HepG2 (cell line): ENCODE results near the gene CENPL. TPM values are rescaled to one million over a fixed set of nuclear protein-coding genes. Genes with fewer than 3 reads are reported as not detected.

Source experiments
- HDAC1 ChIP-seq: sonication (generic); formaldehyde crosslinking; IDR thresholded peaks from 2 replicates; pipeline ENCODE4 v1.5.1; 2020; ENCODE audit warnings: mild to moderate bottlenecking, missing genetic modification reagents
- ONECUT2 ChIP-seq: sonication (generic); formaldehyde crosslinking; IDR thresholded peaks from 2 replicates; pipeline ENCODE4 v1.4.0; 2020; ENCODE audit warnings: missing genetic modification reagents
- RBAK ChIP-seq: sonication (generic); formaldehyde crosslinking; IDR thresholded peaks from 2 replicates; pipeline ENCODE4 v1.5.1; 2020; ENCODE audit warnings: mild to moderate bottlenecking, missing genetic modification reagents
- SALL1 ChIP-seq: sonication (generic); formaldehyde crosslinking; IDR thresholded peaks from 2 replicates; pipeline ENCODE4 v1.8.0; 2022; ENCODE audit warnings: mild to moderate bottlenecking, missing genetic modification reagents
- ZNF253 ChIP-seq: sonication (generic); formaldehyde crosslinking; IDR thresholded peaks from 2 replicates; pipeline ENCODE4 v1.8.0; 2022; ENCODE audit warnings: mild to moderate bottlenecking, missing genetic modification reagents, borderline replicate concordance
- ZNF382 ChIP-seq: sonication (generic); formaldehyde crosslinking; IDR thresholded peaks from 2 replicates; pipeline ENCODE4 v1.5.0; 2020; ENCODE audit warnings: missing genetic modification reagents, mild to moderate bottlenecking, borderline replicate concordance
- ZNF556 ChIP-seq: sonication (generic); formaldehyde crosslinking; IDR thresholded peaks from 2 replicates; pipeline ENCODE4 v1.4.0; 2020; ENCODE audit warnings: mild to moderate bottlenecking, missing genetic modification reagents, borderline replicate concordance
- ZNF644 ChIP-seq: IDR thresholded peaks from 2 replicates; pipeline ENCODE4 v1.6.1; 2016; ENCODE audit warnings: low read depth
- ZNF672 ChIP-seq: sonication (generic); formaldehyde crosslinking; IDR thresholded peaks from 2 replicates; pipeline ENCODE4 v1.8.1; 2022; ENCODE audit warnings: missing genetic modification reagents
- polyA plus RNA-seq, 8 experiments: library from polyadenylated mRNA; depleted of rRNA in 3 of 8; stranded (reverse) in 7 of 8; unstranded in 1 of 8; fragments of >200 nt; fragmentation: Illumina TruSeq in 4 of 8; extraction: Trizol in 4 of 8; gene quantifications; 2 replicates each; pipeline versions ENCODE4 v1.2.1 to v1.2.3, GENCODE V29; 2011 to 2016; ENCODE audit warnings: low read depth in 4 of 8, missing spikeins in 1 of 8, mixed read lengths in 1 of 8; ENCODE audit not compliant: insufficient read depth in 1 of 8
- total RNA-seq, 5 experiments: library from RNA; depleted of rRNA; stranded (reverse); fragments of >200 nt; fragmentation: Illumina TruSeq; extraction: Trizol; gene quantifications; 2 replicates each; pipeline ENCODE4 v1.2.3, GENCODE V29; 2016; ENCODE audit warnings: low read depth in 1 of 5
- TF ChIP-seq, protein P1 (sequence below): sonication (generic); formaldehyde crosslinking; IDR thresholded peaks from 2 replicates; pipeline ENCODE4 v1.5.1; 2020; ENCODE audit warnings: missing genetic modification reagents, mild to moderate bottlenecking, borderline replicate concordance
- TF ChIP-seq, protein P2 (sequence below), 2 experiments: sonication (generic) in 1 of 2; formaldehyde crosslinking in 1 of 2; IDR thresholded peaks; 2 replicates each; pipeline versions ENCODE4 v1.5.1 to v1.6.1; 2011 to 2020; ENCODE audit warnings: borderline replicate concordance in 1 of 2, low read depth in 1 of 2, low read length in 1 of 2, mild to moderate bottlenecking in 1 of 2, missing genetic modification reagents in 1 of 2, moderate library complexity in 1 of 2
- TF ChIP-seq, protein P3 (sequence below): sonication (generic); formaldehyde crosslinking; IDR thresholded peaks from 2 replicates; pipeline ENCODE4 v1.4.0; 2020; ENCODE audit warnings: missing genetic modification reagents, mild to moderate bottlenecking, borderline replicate concordance
- TF ChIP-seq, protein P4 (sequence below): sonication (generic); formaldehyde crosslinking; IDR thresholded peaks from 2 replicates; pipeline ENCODE4 v1.8.0; 2022; ENCODE audit warnings: mild to moderate bottlenecking, missing genetic modification reagents; ENCODE audit not compliant: insufficient replicate concordance
- TF ChIP-seq, protein P5 (sequence below): sonication (generic); formaldehyde crosslinking; IDR thresholded peaks from 2 replicates; pipeline ENCODE4 v1.4.0; 2020; ENCODE audit warnings: missing genetic modification reagents

CENPL gene
- total and polyA plus RNA-seq, 2 of the 13 experiments (the other 11 are each of a cell fraction or from before 2014, with no cell fraction given): 4.4 to 14.2 TPM

DNA sequence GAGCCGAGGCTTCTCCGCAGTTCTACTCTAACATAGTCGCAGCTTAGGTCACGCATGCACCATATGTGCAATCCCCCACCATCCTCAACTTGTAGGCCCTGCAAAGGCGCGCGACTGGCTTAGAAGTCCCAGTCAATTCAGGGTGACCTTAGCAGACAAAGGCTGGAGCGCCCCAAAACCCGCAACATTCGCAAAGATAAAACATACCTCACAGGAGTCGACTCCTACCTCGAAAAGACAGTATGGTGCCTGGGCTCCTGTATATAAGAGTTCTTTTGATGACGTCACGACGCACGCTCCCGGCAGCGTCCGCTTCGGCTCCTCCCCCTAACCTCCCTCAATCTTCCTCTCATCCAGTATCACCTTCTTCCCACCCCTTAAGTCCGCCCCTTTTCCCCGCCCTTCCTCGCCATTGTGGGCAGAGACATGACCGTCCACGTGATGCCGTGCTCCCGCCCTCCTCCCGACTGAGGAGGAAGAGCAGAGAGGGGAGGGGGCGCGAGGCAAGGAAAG lies 43.1 kb upstream of the CENPL start, which contains the start of gene GAS5 (continued):
- TF ChIP-seq, protein P1, sequence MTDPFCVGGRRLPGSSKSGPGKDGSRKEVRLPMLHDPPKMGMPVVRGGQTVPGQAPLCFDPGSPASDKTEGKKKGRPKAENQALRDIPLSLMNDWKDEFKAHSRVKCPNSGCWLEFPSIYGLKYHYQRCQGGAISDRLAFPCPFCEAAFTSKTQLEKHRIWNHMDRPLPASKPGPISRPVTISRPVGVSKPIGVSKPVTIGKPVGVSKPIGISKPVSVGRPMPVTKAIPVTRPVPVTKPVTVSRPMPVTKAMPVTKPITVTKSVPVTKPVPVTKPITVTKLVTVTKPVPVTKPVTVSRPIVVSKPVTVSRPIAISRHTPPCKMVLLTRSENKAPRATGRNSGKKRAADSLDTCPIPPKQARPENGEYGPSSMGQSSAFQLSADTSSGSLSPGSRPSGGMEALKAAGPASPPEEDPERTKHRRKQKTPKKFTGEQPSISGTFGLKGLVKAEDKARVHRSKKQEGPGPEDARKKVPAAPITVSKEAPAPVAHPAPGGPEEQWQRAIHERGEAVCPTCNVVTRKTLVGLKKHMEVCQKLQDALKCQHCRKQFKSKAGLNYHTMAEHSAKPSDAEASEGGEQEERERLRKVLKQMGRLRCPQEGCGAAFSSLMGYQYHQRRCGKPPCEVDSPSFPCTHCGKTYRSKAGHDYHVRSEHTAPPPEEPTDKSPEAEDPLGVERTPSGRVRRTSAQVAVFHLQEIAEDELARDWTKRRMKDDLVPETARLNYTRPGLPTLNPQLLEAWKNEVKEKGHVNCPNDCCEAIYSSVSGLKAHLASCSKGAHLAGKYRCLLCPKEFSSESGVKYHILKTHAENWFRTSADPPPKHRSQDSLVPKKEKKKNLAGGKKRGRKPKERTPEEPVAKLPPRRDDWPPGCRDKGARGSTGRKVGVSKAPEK (CRISPR knock-in tag): 0 out of 2 replicates have a peak, but pooled peaks have one; percentile 18
- TF ChIP-seq, protein P2, sequence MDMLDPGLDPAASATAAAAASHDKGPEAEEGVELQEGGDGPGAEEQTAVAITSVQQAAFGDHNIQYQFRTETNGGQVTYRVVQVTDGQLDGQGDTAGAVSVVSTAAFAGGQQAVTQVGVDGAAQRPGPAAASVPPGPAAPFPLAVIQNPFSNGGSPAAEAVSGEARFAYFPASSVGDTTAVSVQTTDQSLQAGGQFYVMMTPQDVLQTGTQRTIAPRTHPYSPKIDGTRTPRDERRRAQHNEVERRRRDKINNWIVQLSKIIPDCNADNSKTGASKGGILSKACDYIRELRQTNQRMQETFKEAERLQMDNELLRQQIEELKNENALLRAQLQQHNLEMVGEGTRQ (IDR thresholded peaks at IDR 0.05; ENCODE audit: low read depth, low read length): peak; percentile 73; the same call in 1 of the 2 replicates
- TF ChIP-seq, protein P2 (CRISPR knock-in tag; IDR thresholded peaks at IDR 0.05; ENCODE audit: borderline replicate concordance): peak; percentile 92
- no peak for TF ChIP-seq ZNF672 (CRISPR knock-in tag)
- TF ChIP-seq RBAK: peak; percentile 17; the same call in 1 of the 2 replicates
- TF ChIP-seq ZNF253 (CRISPR knock-in tag): no peak
- TF ChIP-seq, protein P3, sequence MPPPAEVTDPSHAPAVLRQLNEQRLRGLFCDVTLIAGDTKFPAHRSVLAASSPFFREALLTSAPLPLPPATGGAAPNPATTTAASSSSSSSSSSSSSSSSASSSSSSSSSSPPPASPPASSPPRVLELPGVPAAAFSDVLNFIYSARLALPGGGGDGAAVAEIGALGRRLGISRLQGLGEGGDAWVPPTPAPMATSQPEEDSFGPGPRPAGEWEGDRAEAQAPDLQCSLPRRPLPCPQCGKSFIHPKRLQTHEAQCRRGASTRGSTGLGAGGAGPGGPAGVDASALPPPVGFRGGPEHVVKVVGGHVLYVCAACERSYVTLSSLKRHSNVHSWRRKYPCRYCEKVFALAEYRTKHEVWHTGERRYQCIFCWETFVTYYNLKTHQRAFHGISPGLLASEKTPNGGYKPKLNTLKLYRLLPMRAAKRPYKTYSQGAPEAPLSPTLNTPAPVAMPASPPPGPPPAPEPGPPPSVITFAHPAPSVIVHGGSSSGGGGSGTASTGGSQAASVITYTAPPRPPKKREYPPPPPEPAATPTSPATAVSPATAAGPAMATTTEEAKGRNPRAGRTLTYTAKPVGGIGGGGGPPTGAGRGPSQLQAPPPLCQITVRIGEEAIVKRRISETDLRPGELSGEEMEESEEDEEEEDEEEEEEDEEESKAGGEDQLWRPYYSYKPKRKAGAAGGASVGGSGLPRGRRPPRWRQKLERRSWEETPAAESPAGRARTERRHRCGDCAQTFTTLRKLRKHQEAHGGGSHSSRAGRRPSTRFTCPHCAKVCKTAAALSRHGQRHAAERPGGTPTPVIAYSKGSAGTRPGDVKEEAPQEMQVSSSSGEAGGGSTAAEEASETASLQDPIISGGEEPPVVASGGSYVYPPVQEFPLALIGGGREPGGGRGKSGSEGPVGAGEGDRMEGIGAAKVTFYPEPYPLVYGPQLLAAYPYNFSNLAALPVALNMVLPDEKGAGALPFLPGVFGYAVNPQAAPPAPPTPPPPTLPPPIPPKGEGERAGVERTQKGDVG (CRISPR knock-in tag): no peak
- no peak for TF ChIP-seq ZNF644 (CRISPR knock-in tag)
- TF ChIP-seq SALL1: peak; percentile 45; the same call in 1 of the 2 replicates
- TF ChIP-seq HDAC1: peak; percentile 78
- TF ChIP-seq, protein P4, sequence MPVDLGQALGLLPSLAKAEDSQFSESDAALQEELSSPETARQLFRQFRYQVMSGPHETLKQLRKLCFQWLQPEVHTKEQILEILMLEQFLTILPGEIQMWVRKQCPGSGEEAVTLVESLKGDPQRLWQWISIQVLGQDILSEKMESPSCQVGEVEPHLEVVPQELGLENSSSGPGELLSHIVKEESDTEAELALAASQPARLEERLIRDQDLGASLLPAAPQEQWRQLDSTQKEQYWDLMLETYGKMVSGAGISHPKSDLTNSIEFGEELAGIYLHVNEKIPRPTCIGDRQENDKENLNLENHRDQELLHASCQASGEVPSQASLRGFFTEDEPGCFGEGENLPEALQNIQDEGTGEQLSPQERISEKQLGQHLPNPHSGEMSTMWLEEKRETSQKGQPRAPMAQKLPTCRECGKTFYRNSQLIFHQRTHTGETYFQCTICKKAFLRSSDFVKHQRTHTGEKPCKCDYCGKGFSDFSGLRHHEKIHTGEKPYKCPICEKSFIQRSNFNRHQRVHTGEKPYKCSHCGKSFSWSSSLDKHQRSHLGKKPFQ: peak; percentile 1
- TF ChIP-seq, protein P5, sequence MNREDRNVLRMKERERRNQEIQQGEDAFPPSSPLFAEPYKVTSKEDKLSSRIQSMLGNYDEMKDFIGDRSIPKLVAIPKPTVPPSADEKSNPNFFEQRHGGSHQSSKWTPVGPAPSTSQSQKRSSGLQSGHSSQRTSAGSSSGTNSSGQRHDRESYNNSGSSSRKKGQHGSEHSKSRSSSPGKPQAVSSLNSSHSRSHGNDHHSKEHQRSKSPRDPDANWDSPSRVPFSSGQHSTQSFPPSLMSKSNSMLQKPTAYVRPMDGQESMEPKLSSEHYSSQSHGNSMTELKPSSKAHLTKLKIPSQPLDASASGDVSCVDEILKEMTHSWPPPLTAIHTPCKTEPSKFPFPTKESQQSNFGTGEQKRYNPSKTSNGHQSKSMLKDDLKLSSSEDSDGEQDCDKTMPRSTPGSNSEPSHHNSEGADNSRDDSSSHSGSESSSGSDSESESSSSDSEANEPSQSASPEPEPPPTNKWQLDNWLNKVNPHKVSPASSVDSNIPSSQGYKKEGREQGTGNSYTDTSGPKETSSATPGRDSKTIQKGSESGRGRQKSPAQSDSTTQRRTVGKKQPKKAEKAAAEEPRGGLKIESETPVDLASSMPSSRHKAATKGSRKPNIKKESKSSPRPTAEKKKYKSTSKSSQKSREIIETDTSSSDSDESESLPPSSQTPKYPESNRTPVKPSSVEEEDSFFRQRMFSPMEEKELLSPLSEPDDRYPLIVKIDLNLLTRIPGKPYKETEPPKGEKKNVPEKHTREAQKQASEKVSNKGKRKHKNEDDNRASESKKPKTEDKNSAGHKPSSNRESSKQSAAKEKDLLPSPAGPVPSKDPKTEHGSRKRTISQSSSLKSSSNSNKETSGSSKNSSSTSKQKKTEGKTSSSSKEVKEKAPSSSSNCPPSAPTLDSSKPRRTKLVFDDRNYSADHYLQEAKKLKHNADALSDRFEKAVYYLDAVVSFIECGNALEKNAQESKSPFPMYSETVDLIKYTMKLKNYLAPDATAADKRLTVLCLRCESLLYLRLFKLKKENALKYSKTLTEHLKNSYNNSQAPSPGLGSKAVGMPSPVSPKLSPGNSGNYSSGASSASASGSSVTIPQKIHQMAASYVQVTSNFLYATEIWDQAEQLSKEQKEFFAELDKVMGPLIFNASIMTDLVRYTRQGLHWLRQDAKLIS (CRISPR knock-in tag): peak; percentile 86; the same call in 1 of the 2 replicates
- peak; percentile 25; the same call in 1 of the 2 replicates for TF ChIP-seq ONECUT2
- 0 out of 2 replicates have a peak, but pooled peaks have one; percentile 14 for TF ChIP-seq ZNF556 (CRISPR knock-in tag)
- no peak for TF ChIP-seq ZNF382 (CRISPR knock-in tag)
